HEK293T (cell line): ENCODE data around the gene SAMHD1.

Source experiments
- BHLHE40 ChIP-seq: fragments of 450-650 bp; IDR thresholded peaks from 2 replicates; pipeline ENCODE4 v1.6.1; 2016; ENCODE audit warnings: mild to moderate bottlenecking, moderate library complexity, borderline replicate concordance
- CTBP1 ChIP-seq: fragments of 450-650 bp; IDR thresholded peaks from 2 replicates; pipeline ENCODE4 v1.6.1; 2016; ENCODE audit warnings: borderline replicate concordance
- FOXA1 ChIP-seq: fragments of 450-650 bp; IDR thresholded peaks from 2 replicates; pipeline ENCODE4 v1.6.1; 2016; ENCODE audit warnings: mild to moderate bottlenecking
- FOXK2 ChIP-seq: fragments of 450-650 bp; IDR thresholded peaks from 2 replicates; pipeline ENCODE4 v1.6.1; 2016; ENCODE audit warnings: mild to moderate bottlenecking
- FOXM1 ChIP-seq: fragments of 450-650 bp; IDR thresholded peaks from 2 replicates; pipeline ENCODE4 v1.6.1; 2017; ENCODE audit warnings: mild to moderate bottlenecking, borderline replicate concordance
- L3MBTL2 ChIP-seq: fragments of 450-650 bp; conservative IDR thresholded peaks from 2 replicates; pipeline ENCODE4 v1.6.1; 2016; ENCODE audit warnings: mild to moderate bottlenecking
- LEF1 ChIP-seq: fragments of 450-650 bp; IDR thresholded peaks from 2 replicates; pipeline ENCODE4 v1.6.1; 2017; ENCODE audit warnings: mild to moderate bottlenecking, borderline replicate concordance
- PKNOX1 ChIP-seq: fragments of 450-650 bp; IDR thresholded peaks from 2 replicates; pipeline ENCODE4 v1.6.1; 2016
- SP1 ChIP-seq: fragments of 450-650 bp; IDR thresholded peaks from 2 replicates; pipeline ENCODE4 v1.6.1; 2017
- TARDBP ChIP-seq: fragments of 450-650 bp; IDR thresholded peaks from 2 replicates; pipeline ENCODE4 v1.6.1; 2016
- ZNF384 ChIP-seq: fragments of 450-650 bp; IDR thresholded peaks from 2 replicates; pipeline ENCODE4 v1.6.1; 2016

- TF ChIP-seq L3MBTL2 (no peak), SP1 (no peak), LEF1 (no peak), CTBP1 (no peak), FOXA1 (no peak), PKNOX1 (no peak), ZNF384 (no peak), TARDBP (no peak), BHLHE40 (no peak), FOXM1 (no peak), FOXK2 (no peak)
These were observed 5.2 kb upstream of the SAMHD1 start for GRCh38 chr20:36956674-36957073.
